ENCODE results near the gene ANK3. TPM values are rescaled to one million over a fixed set of nuclear protein-coding genes. Genes with fewer than 3 reads are reported as not detected.

ANK3 gene
- total RNA-seq, 2 donors from 2014 or later: 41.0 to 113 TPM

GRCh38 chr10:60291344-60291930 is 98.2 kb downstream of the ANK3 start:
- H3K27me3 ChIP-seq: no peaks in the 10 kb centered on the region
- H3K4me3 ChIP-seq: no peak overlapping the region
- H3K4me1 ChIP-seq: peaks cover 3% of the 10 kb centered on the region
- no peak for TF ChIP-seq POLR2A (IDR thresholded peaks at IDR 0.05)
- no peak for TF ChIP-seq CTCF (IDR thresholded peaks at IDR 0.05)
- no peaks in the 10 kb centered on the region for H3K9me3 ChIP-seq
- intact Hi-C loops (cut with DNase I): no loop called here
- ATAC-seq (no peak), DNase-seq (no peak)
- 94% methylated on average over 5 of the region's 5 CpGs for WGBS, 2 donors
- no peaks in the 10 kb centered on the region for H3K36me3 ChIP-seq (replicated peaks in 1 of 2; ENCODE audit: insufficient read depth in 1 of 2, low read depth in 2 of 2)
- H3K27ac ChIP-seq: no peak overlapping the region

GRCh38 chr10:60290558-60290957 is 99.1 kb downstream of the ANK3 start:
- intact Hi-C loops (cut with DNase I): no loop called here
- TF ChIP-seq CTCF (IDR thresholded peaks at IDR 0.05) (no peak), POLR2A (IDR thresholded peaks at IDR 0.05) (no peak)
- Histone ChIP-seq H3K36me3 (replicated peaks in 1 of 2; ENCODE audit: insufficient read depth in 1 of 2, low read depth in 2 of 2) (no peaks in the 10 kb centered on the region), H3K27me3 (no peaks in the 10 kb centered on the region), H3K9me3 (no peaks in the 10 kb centered on the region), H3K27ac (no peak overlapping the region), H3K4me1 (peaks cover 3% of the 10 kb centered on the region), H3K4me3 (no peak overlapping the region)
- ATAC-seq: no peak
- no peak for DNase-seq

- no peak for ATAC-seq
- Histone ChIP-seq H3K27me3 (no peaks in the 10 kb centered on the region), H3K36me3 (replicated peaks in 1 of 2; ENCODE audit: insufficient read depth in 1 of 2, low read depth in 2 of 2) (no peaks in the 10 kb centered on the region), H3K27ac (no peak overlapping the region), H3K4me1 (peaks cover 3% of the 10 kb centered on the region), H3K9me3 (no peaks in the 10 kb centered on the region), H3K4me3 (no peak overlapping the region)
- TF ChIP-seq POLR2A (IDR thresholded peaks at IDR 0.05) (no peak), CTCF (IDR thresholded peaks at IDR 0.05) (no peak)
- WGBS, 2 donors: 73 to 82% methylated on average over 9 of the region's 9 CpGs
- DNase-seq: no peak
- intact Hi-C loops (cut with DNase I): no loop called here
These were observed 99.9 kb downstream of the ANK3 start for GRCh38 chr10:60289800-60290199.

GRCh38 chr10:60288256-60288655 is 101.4 kb downstream of the ANK3 start:
- ATAC-seq (no peak), DNase-seq (no peak)
- 89 to 91% methylated on average over 3 of the region's 3 CpGs for WGBS, 2 donors
- TF ChIP-seq POLR2A (IDR thresholded peaks at IDR 0.05) (no peak), CTCF (IDR thresholded peaks at IDR 0.05) (no peak)
- Histone ChIP-seq H3K36me3 (replicated peaks in 1 of 2; ENCODE audit: insufficient read depth in 1 of 2, low read depth in 2 of 2) (no peaks in the 10 kb centered on the region), H3K27ac (no peak overlapping the region), H3K9me3 (no peaks in the 10 kb centered on the region), H3K27me3 (no peaks in the 10 kb centered on the region), H3K4me3 (no peak overlapping the region), H3K4me1 (peaks cover 6% of the 10 kb centered on the region)
- intact Hi-C loops (cut with DNase I): no loop called here

- H3K27me3 ChIP-seq: no peaks in the 10 kb centered on the region
- H3K4me1 ChIP-seq: peaks cover 15% of the 10 kb centered on the region
- H3K27ac ChIP-seq: no peak overlapping the region
- H3K4me3 ChIP-seq: no peak overlapping the region
- intact Hi-C loops (cut with DNase I): no loop called here
- TF ChIP-seq CTCF (IDR thresholded peaks at IDR 0.05): no peak
- TF ChIP-seq POLR2A (IDR thresholded peaks at IDR 0.05): no peak
- H3K36me3 ChIP-seq (replicated peaks in 1 of 2; ENCODE audit: insufficient read depth in 1 of 2, low read depth in 2 of 2): no peaks in the 10 kb centered on the region
- WGBS, 2 donors: 26 to 50% methylated on average over 1 of the region's 1 CpG
- no peaks in the 10 kb centered on the region for H3K9me3 ChIP-seq
- DNase-seq: no peak
- no peak for ATAC-seq
These were observed 103.1 kb downstream of the ANK3 start for GRCh38 chr10:60286559-60286958.
